Measurements from ENCODE around the gene CDKAL1.
A peak's percentile ranks its signal among the peaks of the same experiment; 100 is the strongest.
"Not testable (repeated sequence)": the region's sequence is repeated elsewhere in the genome, so short reads cannot be mapped to it uniquely, and the experiment has no call there.

The CDKAL1 gene

DNA sequence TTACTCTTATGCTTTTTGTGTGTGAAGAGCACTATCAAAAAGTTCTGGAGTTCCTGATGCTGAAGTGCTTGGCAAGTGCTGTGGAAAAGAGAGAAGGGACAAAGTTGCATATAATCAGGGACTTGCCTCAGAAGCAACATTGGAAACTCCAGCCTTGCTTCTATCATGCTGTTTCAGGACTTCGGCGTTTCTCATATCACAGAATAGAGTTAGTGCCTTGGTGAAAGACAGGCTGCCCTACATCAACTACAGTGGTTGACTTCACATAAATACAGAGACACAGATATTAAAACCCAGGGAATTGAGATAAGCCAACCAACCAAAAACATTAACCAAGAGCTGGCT, 36.2 kb upstream of the CDKAL1 start:
- H3K4me3 ChIP-seq (replicated peaks; ENCODE audit: low read depth, low read length): no peak overlapping the region
- TF ChIP-seq, protein P1, sequence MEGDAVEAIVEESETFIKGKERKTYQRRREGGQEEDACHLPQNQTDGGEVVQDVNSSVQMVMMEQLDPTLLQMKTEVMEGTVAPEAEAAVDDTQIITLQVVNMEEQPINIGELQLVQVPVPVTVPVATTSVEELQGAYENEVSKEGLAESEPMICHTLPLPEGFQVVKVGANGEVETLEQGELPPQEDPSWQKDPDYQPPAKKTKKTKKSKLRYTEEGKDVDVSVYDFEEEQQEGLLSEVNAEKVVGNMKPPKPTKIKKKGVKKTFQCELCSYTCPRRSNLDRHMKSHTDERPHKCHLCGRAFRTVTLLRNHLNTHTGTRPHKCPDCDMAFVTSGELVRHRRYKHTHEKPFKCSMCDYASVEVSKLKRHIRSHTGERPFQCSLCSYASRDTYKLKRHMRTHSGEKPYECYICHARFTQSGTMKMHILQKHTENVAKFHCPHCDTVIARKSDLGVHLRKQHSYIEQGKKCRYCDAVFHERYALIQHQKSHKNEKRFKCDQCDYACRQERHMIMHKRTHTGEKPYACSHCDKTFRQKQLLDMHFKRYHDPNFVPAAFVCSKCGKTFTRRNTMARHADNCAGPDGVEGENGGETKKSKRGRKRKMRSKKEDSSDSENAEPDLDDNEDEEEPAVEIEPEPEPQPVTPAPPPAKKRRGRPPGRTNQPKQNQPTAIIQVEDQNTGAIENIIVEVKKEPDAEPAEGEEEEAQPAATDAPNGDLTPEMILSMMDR (IDR thresholded peaks at IDR 0.05; ENCODE audit: low read length, missing control alignments): no peak
- no peak for DNase-seq (ENCODE audit: low read depth)

DNA sequence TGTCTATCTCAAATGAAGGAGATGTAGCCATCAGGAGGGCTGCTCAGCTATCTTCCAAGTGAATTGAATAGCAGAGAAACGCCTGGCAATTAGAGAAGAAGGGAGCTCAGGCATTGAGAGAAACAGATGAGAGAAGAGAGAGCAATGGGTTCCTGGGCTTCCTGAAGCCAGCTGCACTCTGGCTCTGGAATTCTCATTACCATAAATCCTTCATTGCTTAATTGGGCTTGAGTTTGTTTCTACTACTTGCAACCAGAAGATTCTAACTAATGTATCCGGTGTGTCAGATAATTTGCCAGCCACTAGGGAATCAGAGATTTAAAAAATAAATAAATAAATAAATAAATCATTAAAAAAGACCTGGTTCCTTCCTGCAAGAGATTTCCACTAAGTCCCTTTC, 25.0 kb upstream of the CDKAL1 start:
- TF ChIP-seq, protein P1 (IDR thresholded peaks at IDR 0.05; ENCODE audit: low read length, missing control alignments): no peak
- H3K4me3 ChIP-seq (replicated peaks; ENCODE audit: low read depth, low read length): no peak overlapping the region
- no peak for DNase-seq (ENCODE audit: low read depth)

DNA sequence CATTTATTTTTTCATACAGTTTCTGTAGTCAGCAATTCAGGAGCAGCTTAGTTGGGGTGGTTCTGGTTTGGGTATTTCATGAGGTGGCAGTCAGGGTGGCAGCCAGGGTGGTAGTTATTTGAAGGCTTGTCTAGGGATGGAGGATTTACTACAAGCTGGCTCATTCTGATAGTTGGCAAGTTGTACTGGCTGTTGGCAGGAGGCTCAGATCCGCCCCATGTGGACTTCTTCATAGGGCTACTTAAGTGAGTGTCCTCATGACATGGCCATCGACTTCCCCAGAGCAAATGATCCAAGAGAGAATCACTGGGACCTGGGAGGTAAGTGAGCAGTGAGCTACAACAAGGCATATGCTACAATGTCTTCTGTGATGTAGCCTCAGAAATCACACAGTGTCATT, 22.4 kb upstream of the CDKAL1 start:
- TF ChIP-seq, protein P1 (IDR thresholded peaks at IDR 0.05; ENCODE audit: low read length, missing control alignments): no peak
- H3K4me3 ChIP-seq (replicated peaks; ENCODE audit: low read depth, low read length): no peak overlapping the region

DNA sequence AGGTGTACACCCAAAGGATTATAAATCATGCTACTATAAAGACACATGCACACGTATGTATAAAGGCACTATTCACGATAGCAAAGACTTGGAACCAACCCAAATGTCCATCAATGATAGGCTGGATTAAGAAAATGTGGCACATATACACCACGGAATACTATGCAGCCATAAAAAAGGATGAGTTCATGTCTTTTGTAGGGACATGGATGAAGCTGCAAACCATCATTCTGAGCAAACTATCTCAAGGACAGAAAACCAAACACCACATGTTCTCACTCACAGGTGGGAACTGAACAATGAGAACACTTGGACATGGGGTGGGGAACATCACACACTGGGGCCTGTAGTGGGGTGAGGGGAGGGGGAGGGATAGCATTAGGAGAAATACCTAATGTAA, 9.0 kb upstream of the CDKAL1 start:
- not testable (repeated sequence) for H3K4me3 ChIP-seq (replicated peaks; ENCODE audit: low read depth, low read length); DNase-seq (ENCODE audit: low read depth)

More for the DNA sequence above, 22.4 kb upstream of the CDKAL1 start:
- no peak for DNase-seq (ENCODE audit: low read depth)

DNA sequence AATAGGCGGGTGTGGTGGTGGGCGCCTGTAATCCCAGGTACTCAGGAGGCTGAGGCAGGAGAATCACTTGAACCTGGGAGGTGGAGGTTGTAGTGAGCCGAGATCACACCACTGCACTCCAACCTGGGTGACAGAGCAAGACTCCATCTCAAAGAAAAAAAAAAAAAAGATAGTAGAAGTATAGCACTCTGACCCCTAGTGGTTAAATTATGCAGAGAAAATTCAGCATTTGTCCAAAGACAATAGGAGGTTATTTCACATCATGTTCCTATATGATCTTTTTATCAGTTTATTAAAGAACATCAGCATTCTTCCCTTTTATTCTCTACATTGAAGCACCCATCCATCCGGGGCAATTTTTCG, 5.2 kb upstream of the CDKAL1 start:
- TF ChIP-seq, protein P1 (IDR thresholded peaks at IDR 0.05; ENCODE audit: low read length, missing control alignments): peak; percentile 45
- peak; percentile 64 for DNase-seq (ENCODE audit: low read depth)
- H3K4me3 ChIP-seq (replicated peaks; ENCODE audit: low read depth, low read length): not testable (repeated sequence)

DNA sequence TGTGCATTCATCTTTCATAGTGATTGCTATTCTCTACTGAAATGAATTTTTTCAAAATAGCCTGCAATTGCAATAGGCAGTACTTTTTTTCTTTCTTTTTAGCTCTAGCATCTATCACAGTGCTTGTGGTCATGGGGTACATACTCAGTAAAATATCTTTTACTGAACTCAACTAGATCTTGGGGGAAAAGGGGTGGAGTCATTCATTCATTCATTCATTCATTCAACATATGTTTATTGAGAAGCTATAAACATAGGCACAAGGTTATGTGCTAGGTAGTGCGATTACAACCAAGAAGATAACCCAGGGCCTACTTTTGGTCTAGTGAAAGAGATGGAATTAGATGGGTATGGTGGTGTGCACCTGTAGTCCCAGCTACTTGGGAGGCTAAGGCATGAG, 1.4 kb upstream of the CDKAL1 start:
- no peak overlapping the region for H3K4me3 ChIP-seq (replicated peaks; ENCODE audit: low read depth, low read length)
- DNase-seq (ENCODE audit: low read depth): no peak
- TF ChIP-seq, protein P1 (IDR thresholded peaks at IDR 0.05; ENCODE audit: low read length, missing control alignments): no peak

DNA sequence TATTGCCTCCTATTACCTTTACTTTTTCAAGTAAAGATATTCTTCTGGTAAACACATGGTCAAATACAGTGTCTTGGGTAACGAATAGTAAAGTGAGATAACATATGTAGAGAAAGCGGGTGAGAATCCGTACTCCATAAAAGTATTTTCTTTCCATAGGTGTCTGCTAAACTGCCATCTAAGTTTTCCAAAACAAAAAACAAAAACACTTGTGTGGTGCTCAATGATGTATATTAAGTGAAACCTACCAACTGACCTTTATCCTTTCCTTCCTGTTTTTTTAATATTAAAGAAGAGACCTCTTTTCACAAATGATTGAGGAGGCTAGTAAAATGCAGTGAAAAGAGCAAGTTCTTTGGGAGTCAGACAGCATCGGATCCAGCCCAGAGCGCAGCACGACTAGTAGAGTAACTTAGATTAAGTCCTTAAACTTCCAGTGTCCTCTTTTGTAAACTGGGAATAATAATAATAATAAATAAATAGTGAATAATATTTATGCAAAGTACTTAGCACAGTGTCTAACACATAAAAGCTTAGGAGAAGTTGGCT, 437 bp upstream of the CDKAL1 start:
- H3K4me3 ChIP-seq (replicated peaks; ENCODE audit: low read depth, low read length): peak overlapping the region; percentile 96
- DNase-seq (ENCODE audit: low read depth): no peak
- TF ChIP-seq, protein P1 (IDR thresholded peaks at IDR 0.05; ENCODE audit: low read length, missing control alignments): no peak
